Measurements from ENCODE around the gene ENOX1.

- TF ChIP-seq CTCF (IDR thresholded peaks at IDR 0.05) (no peak), EZH2phosphoT487 (IDR thresholded peaks at IDR 0.05) (no peak)
Measured at GRCh38 chr13:43237616-43238015, 549.2 kb downstream of the ENOX1 start.
